Thyroid gland (tissue), 4 donors: ENCODE data around the gene TBC1D22B.

ENCODE experiments used
- POLR2A ChIP-seq, 2 donors: fragments of 450-650 bp; IDR thresholded peaks; one replicate each; pipeline ENCODE4 v1.6.1; 2017; ENCODE audit warnings: antibody characterized with exemption in 2 of 2, mild to moderate bottlenecking in 2 of 2, moderate library complexity in 1 of 2
- TF ChIP-seq, protein P1 (sequence below), 6 experiments: fragments of 200-600 bp in 3 of 6; fragments of 450-650 bp in 3 of 6; sonication (generic) in 3 of 6; IDR thresholded peaks; one replicate each; pipeline ENCODE4 v1.5.1; 2016 to 2019; ENCODE audit warnings: antibody characterized with exemption in 6 of 6, mild to moderate bottlenecking in 2 of 6, inconsistent platforms in 1 of 6, moderate library complexity in 1 of 6

- TF ChIP-seq POLR2A (IDR thresholded peaks at IDR 0.05): no peak
- TF ChIP-seq, protein P1, sequence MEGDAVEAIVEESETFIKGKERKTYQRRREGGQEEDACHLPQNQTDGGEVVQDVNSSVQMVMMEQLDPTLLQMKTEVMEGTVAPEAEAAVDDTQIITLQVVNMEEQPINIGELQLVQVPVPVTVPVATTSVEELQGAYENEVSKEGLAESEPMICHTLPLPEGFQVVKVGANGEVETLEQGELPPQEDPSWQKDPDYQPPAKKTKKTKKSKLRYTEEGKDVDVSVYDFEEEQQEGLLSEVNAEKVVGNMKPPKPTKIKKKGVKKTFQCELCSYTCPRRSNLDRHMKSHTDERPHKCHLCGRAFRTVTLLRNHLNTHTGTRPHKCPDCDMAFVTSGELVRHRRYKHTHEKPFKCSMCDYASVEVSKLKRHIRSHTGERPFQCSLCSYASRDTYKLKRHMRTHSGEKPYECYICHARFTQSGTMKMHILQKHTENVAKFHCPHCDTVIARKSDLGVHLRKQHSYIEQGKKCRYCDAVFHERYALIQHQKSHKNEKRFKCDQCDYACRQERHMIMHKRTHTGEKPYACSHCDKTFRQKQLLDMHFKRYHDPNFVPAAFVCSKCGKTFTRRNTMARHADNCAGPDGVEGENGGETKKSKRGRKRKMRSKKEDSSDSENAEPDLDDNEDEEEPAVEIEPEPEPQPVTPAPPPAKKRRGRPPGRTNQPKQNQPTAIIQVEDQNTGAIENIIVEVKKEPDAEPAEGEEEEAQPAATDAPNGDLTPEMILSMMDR (IDR thresholded peaks at IDR 0.05): no peak
These were observed 19.8 kb upstream of the TBC1D22B start for GRCh38 chr6:37237789-37238188.
